ENCODE measurements around the gene TBPL2. TPM values are rescaled to one million over a fixed set of nuclear protein-coding genes. Genes with fewer than 3 reads are reported as not detected.

Gene TBPL2
- total RNA-seq, 2 donors from 2014 or later: not detected

DNA sequence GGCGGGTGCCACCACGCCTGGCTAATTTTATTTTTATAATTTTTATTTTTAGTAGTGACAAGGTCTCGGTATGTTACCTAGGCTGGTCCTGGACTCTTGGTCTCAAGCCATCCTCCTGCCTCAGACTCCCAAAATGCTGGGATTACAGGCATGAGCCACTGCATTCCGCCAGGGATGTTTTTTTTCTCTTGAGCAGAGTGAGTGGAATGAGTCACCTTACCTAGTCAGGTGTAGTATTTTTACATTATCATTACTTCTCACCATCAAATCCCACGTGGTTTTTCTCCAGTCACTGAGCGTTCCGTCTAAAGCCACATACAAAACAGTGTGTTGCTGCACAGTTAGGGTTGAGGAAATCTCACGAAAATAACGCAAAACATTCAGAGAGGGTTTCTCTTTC is 870 bp upstream of the TBPL2 start:
- intact Hi-C loops (cut with DNase I): no loop called here
- no peak overlapping the region for H3K27ac ChIP-seq
- no peaks in the 10 kb centered on the region for H3K9me3 ChIP-seq
- WGBS: 88% methylated on average over 9 of the region's 9 CpGs
- no peaks in the 10 kb centered on the region for H3K36me3 ChIP-seq
- no peak for DNase-seq (ENCODE audit: low spot score)
- no peaks in the 10 kb centered on the region for H3K4me1 ChIP-seq (replicated peaks)
- no peaks in the 10 kb centered on the region for H3K27me3 ChIP-seq (replicated peaks; ENCODE audit: insufficient read depth)
- H3K4me3 ChIP-seq: no peak overlapping the region
- TF ChIP-seq POLR2A (IDR thresholded peaks at IDR 0.05) (no peak), CTCF (IDR thresholded peaks at IDR 0.05) (no peak), POLR2AphosphoS5 (IDR thresholded peaks at IDR 0.05) (no peak)

GRCh38 chr14:55438066-55438683 is 2.2 kb downstream of the TBPL2 start:
- WGBS: 39% methylated on average over 10 of the region's 10 CpGs
- intact Hi-C loops (cut with DNase I): no loop called here
- no peak overlapping the region for H3K27ac ChIP-seq
- no peaks in the 10 kb centered on the region for H3K36me3 ChIP-seq
- no peak overlapping the region for H3K4me3 ChIP-seq
- DNase-seq (ENCODE audit: low spot score): no peak
- H3K9me3 ChIP-seq: no peaks in the 10 kb centered on the region
- TF ChIP-seq CTCF (IDR thresholded peaks at IDR 0.05) (peak in 3 of 4 experiments; percentile 42 to 63 (median 56)), POLR2A (IDR thresholded peaks at IDR 0.05) (no peak)
- H3K27me3 ChIP-seq (replicated peaks; ENCODE audit: insufficient read depth): no peaks in the 10 kb centered on the region
- no peaks in the 10 kb centered on the region for H3K4me1 ChIP-seq (replicated peaks)

- Histone ChIP-seq H3K9me3 (no peaks in the 10 kb centered on the region), H3K27me3 (replicated peaks; ENCODE audit: insufficient read depth) (no peaks in the 10 kb centered on the region), H3K27ac (no peak overlapping the region), H3K36me3 (no peaks in the 10 kb centered on the region), H3K4me3 (no peak overlapping the region), H3K4me1 (replicated peaks) (no peaks in the 10 kb centered on the region)
- no peak for DNase-seq (ENCODE audit: low spot score)
- WGBS: 83% methylated on average over 4 of the region's 4 CpGs
- intact Hi-C loops (cut with DNase I): no loop called here
- no peak for TF ChIP-seq CTCF (IDR thresholded peaks at IDR 0.05)
- no peak for TF ChIP-seq POLR2A (IDR thresholded peaks at IDR 0.05)
- no peak for TF ChIP-seq POLR2AphosphoS5 (IDR thresholded peaks at IDR 0.05)
Observed at GRCh38 chr14:55436931-55437330, 3.5 kb downstream of the TBPL2 start.

- Histone ChIP-seq H3K4me1 (replicated peaks) (no peaks in the 10 kb centered on the region), H3K27ac (no peak overlapping the region), H3K9me3 (no peaks in the 10 kb centered on the region), H3K4me3 (no peak overlapping the region), H3K36me3 (no peaks in the 10 kb centered on the region), H3K27me3 (replicated peaks; ENCODE audit: insufficient read depth) (no peaks in the 10 kb centered on the region)
- intact Hi-C loops (cut with DNase I): no loop called here
- WGBS: 51% methylated on average over 4 of the region's 4 CpGs
- TF ChIP-seq POLR2AphosphoS5 (IDR thresholded peaks at IDR 0.05) (no peak), CTCF (IDR thresholded peaks at IDR 0.05) (no peak), POLR2A (IDR thresholded peaks at IDR 0.05) (no peak)
- DNase-seq (ENCODE audit: low spot score): no peak
Observed at GRCh38 chr14:55436519-55436918, 3.9 kb downstream of the TBPL2 start.

DNA sequence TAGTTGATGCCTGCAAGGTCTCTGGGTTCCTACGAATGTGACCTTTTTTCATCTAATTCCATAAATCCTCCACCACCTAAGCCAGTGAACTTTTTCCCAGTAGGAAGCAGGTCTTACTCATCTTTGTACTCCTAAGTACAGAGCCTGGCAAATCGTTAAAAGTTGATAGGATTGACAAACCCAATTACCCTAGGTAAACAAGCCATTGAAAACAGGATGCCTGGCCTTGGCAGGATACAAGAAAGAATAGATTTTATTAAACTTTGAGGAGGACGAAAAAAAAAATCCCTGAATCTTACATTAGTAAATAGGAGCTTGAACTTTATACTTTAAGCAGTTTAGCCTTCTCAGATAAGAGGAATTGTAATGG is 5.6 kb downstream of the TBPL2 start:
- Histone ChIP-seq H3K9me3 (no peaks in the 10 kb centered on the region), H3K27ac (no peak overlapping the region), H3K4me3 (no peak overlapping the region), H3K4me1 (replicated peaks) (no peaks in the 10 kb centered on the region), H3K27me3 (replicated peaks; ENCODE audit: insufficient read depth) (no peaks in the 10 kb centered on the region), H3K36me3 (no peaks in the 10 kb centered on the region)
- intact Hi-C loops (cut with DNase I): loop anchor here (5.0 kb wide), 2 partner anchors 222 to 1048 kb away; no protein-coding TSS in a partner anchor
- TF ChIP-seq CTCF (IDR thresholded peaks at IDR 0.05) (no peak), POLR2A (IDR thresholded peaks at IDR 0.05) (no peak), POLR2AphosphoS5 (IDR thresholded peaks at IDR 0.05) (no peak)
- DNase-seq (ENCODE audit: low spot score): no peak
- 28% methylated on average over 3 of the region's 3 CpGs for WGBS
